CD4-positive, CD25-positive, alpha-beta regulatory T cell (primary cell): ENCODE data around the gene CPSF4. TPM values are rescaled to one million over a fixed set of nuclear protein-coding genes. Genes with fewer than 3 reads are reported as not detected.

ENCODE experiments used
- ATAC-seq, 2 donors: fragments of 150-1000 bp; cut with Tn5 transposase; one replicate each; pipeline ENCODE4 v1.10.0; 2021; ENCODE audit warnings: low read depth in 2 of 2, moderate number of reproducible peaks in 2 of 2, moderate library complexity in 1 of 2
- DNase-seq, 3 donors: peaks; one replicate each; pipeline versions ENCODE4 v3.0.0 to v3.0.0-alpha.2; 2012 to 2022; ENCODE audit warnings: mixed read lengths in 1 of 3
- H3K27ac ChIP-seq: one replicate; pipeline ENCODE4 v1.7.0; 2013; ENCODE audit warnings: mild to moderate bottlenecking, low read length; ENCODE audit not compliant: insufficient read depth, poor library complexity, severe bottlenecking
- H3K27me3 ChIP-seq: one replicate; pipeline ENCODE4 v1.7.0; 2013; ENCODE audit warnings: low read length; ENCODE audit not compliant: control insufficient read depth, insufficient read depth
- H3K36me3 ChIP-seq: one replicate; pipeline ENCODE4 v1.7.0; 2013; ENCODE audit warnings: mild to moderate bottlenecking, low read length, moderate library complexity; ENCODE audit not compliant: control insufficient read depth, insufficient read depth
- H3K4me1 ChIP-seq: 2 replicates; pipeline ENCODE4 v1.7.0; 2013; ENCODE audit warnings: mild to moderate bottlenecking, low read length; ENCODE audit not compliant: insufficient read depth, control insufficient read depth, poor library complexity, severe bottlenecking
- H3K4me3 ChIP-seq: one replicate; pipeline ENCODE4 v1.7.0; 2013; ENCODE audit warnings: low read depth, mild to moderate bottlenecking, low read length, moderate library complexity
- H3K9me3 ChIP-seq, 2 experiments: 1 replicate in 1 of 2; 2 replicates in 1 of 2; pipeline ENCODE4 v1.7.0; 2013; ENCODE audit warnings: low read length in 2 of 2, mild to moderate bottlenecking in 1 of 2, moderate library complexity in 1 of 2; ENCODE audit not compliant: control insufficient read depth in 2 of 2
- H3K27ac Mint-ChIP-seq, 3 donors: one replicate each; pipeline ENCODE4 v1.8.0; 2020 to 2022; ENCODE audit warnings: mild to moderate bottlenecking in 3 of 3, mixed read lengths in 3 of 3, moderate library complexity in 2 of 3
- H3K27me3 Mint-ChIP-seq: one replicate; pipeline ENCODE4 v1.8.0; 2022; ENCODE audit warnings: mild to moderate bottlenecking, mixed read lengths
- H3K36me3 Mint-ChIP-seq: one replicate; pipeline ENCODE4 v1.8.0; 2020; ENCODE audit warnings: mixed read lengths
- H3K4me1 Mint-ChIP-seq, 4 donors: one replicate each; pipeline ENCODE4 v1.8.0; 2020 to 2022; ENCODE audit warnings: mixed read lengths in 4 of 4, mild to moderate bottlenecking in 1 of 4
- H3K4me3 Mint-ChIP-seq, 4 donors: one replicate each; pipeline ENCODE4 v1.8.0; 2020 to 2022; ENCODE audit warnings: mild to moderate bottlenecking in 4 of 4, mixed read lengths in 4 of 4, moderate library complexity in 3 of 4
- H3K9me3 Mint-ChIP-seq, 7 donors: one replicate each; pipeline ENCODE4 v1.8.0; 2020 to 2022; ENCODE audit warnings: mixed read lengths in 7 of 7, mild to moderate bottlenecking in 3 of 7, moderate library complexity in 2 of 7
- polyA plus RNA-seq, 4 donors: library from polyadenylated mRNA; unstranded; fragments of 300-500 nt; fragmentation: Illumina TruSeq; gene quantifications; one replicate each; pipeline ENCODE4 v1.2.3, GENCODE V29; 2021
- total RNA-seq: library from RNA; stranded (reverse); gene quantifications from one replicate; pipeline ENCODE4 v1.2.3, GENCODE V29; 2022

Gene CPSF4
- total and polyA plus RNA-seq, 5 donors from 2014 or later: 19.4 to 43.7 (median 24.1) TPM

DNA sequence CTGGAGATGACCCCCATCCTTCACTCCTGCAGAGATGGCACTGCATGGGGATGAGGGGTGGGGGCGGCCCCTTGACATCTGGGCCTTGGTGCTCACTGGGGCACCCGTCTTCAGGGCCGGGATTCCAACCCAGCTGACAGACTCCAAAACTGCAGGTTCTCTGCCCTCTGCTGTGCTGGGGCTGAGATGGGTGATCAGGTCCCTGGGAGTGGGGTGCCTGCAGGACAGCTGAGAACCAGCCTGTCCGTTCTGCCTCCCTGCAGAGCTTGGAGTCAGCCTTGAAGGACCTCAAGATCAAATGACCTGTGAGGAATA, 44.6 kb upstream of the CPSF4 start:
- DNase-seq: no peak
- Mint-ChIP-seq H3K27me3 (no peaks in the 10 kb centered on the region), H3K4me1 (peaks cover 0 to 39% (median 8%) of the 10 kb centered on the region in 4 donors), H3K9me3 (peaks cover 0 to 2% (median 0%) of the 10 kb centered on the region in 7 donors), H3K27ac (peak overlapping the region; percentile 20 to 97 (median 75)), H3K4me3 (peak overlapping the region in 2 of 4 donors; percentile 47 to 88), H3K36me3 (peaks cover 21% of the 10 kb centered on the region)
- Histone ChIP-seq H3K36me3 (peaks cover 68% of the 10 kb centered on the region), H3K9me3 (no peaks in the 10 kb centered on the region), H3K4me1 (peaks cover 21% of the 10 kb centered on the region), H3K4me3 (no peak overlapping the region), H3K27ac (peak overlapping the region; percentile 74), H3K27me3 (no peaks in the 10 kb centered on the region)
- ATAC-seq: no peak

DNA sequence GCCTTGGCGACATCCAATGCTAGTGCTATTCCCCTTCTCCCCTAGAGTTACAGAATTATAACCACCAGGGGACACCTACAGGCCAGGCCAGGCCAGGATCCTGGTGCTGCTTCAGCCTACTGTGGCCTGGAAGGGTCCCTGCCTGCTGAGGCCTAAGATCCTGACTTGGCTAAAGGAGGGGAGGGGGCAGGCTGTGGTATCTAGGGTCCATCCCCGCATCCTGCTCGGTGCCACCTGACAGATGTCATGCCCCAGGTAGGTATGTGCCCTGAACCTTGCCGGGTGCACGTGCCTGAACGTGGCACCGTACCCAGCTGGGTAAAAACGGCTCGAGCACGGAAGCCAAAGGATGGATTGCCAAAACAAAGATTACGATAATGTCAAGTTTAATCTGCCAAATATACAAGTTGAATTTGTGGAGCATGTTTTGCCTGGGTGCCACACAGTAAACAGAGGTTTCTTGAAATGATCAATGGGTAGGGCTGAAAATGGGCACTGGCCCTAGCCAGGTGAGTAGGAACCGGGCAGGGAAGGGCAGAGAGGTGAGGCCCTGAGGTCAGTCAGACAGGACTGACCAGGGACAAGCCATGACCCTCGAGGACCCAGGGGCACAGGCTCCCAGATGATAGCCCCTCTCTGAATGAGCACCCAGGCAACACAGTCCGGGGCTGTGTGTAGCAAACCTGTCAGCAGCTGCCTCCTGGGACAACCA, 43.0 kb upstream of the CPSF4 start:
- Histone ChIP-seq H3K9me3 (no peaks in the 10 kb centered on the region), H3K27me3 (no peaks in the 10 kb centered on the region), H3K4me1 (peaks cover 21% of the 10 kb centered on the region), H3K27ac (no peak overlapping the region), H3K36me3 (peaks cover 65% of the 10 kb centered on the region), H3K4me3 (no peak overlapping the region)
- peaks cover 0 to 39% (median 8%) of the 10 kb centered on the region in 4 donors for H3K4me1 Mint-ChIP-seq
- H3K9me3 Mint-ChIP-seq: peaks cover 0 to 2% (median 0%) of the 10 kb centered on the region in 7 donors
- DNase-seq: no peak
- no peak for ATAC-seq
- H3K36me3 Mint-ChIP-seq: peaks cover 24% of the 10 kb centered on the region
- H3K27ac Mint-ChIP-seq: peak overlapping the region; percentile 11 to 77 (median 32)
- H3K4me3 Mint-ChIP-seq: no peak overlapping the region
- H3K27me3 Mint-ChIP-seq: no peaks in the 10 kb centered on the region

DNA sequence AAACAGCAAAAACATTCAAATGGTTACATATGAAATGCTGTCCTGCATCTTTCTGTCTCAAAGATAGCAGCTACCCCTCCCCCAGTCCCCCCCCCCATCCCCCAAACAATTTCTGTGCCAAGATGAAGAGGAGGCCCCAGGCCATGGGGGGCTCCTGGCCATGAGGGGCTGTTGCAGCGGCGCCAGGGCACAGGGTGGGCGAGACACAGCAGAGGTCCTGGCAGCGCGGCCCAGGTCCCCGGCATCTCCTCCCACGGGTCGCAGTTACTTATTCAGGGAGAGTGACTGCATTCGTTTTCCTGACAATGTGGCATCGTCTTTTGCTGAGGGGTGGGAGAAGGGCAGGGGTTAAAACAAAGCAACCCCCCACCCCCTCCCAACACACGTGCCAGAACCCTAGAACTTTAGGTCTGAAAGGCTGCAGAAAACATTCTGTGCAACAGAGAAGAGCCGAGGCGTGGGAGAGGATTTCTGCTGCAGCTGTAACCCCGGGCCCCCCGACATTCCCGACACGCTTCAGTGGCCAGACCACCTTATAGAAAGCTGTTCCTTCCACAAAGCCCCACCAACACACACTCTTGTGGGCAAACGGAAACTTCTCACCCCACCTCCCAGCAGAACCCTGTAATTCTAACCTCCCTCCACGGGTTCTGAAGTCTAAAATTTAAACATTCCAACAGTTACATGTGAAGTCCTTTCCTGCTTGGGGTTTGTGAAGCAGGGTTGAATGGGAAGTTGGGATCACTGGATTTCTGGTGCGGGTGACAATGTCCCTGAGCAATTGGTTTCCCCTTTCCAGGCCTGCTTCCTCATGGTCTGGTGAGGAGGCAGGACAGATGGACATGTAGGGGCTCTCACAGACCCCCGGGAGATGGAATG, 42.1 kb upstream of the CPSF4 start:
- peaks cover 0 to 44% (median 10%) of the 10 kb centered on the region in 4 donors for H3K4me1 Mint-ChIP-seq
- Histone ChIP-seq H3K9me3 (no peaks in the 10 kb centered on the region), H3K36me3 (peaks cover 61% of the 10 kb centered on the region), H3K27me3 (no peaks in the 10 kb centered on the region), H3K27ac (no peak overlapping the region), H3K4me3 (no peak overlapping the region), H3K4me1 (peaks cover 21% of the 10 kb centered on the region)
- ATAC-seq: no peak
- peak overlapping the region in 1 of 3 donors; percentile 20 for H3K27ac Mint-ChIP-seq
- peaks cover 25% of the 10 kb centered on the region for H3K36me3 Mint-ChIP-seq
- H3K27me3 Mint-ChIP-seq: no peaks in the 10 kb centered on the region
- no peak for DNase-seq
- H3K9me3 Mint-ChIP-seq: peaks cover 0 to 2% (median 0%) of the 10 kb centered on the region in 7 donors
- no peak overlapping the region for H3K4me3 Mint-ChIP-seq

DNA sequence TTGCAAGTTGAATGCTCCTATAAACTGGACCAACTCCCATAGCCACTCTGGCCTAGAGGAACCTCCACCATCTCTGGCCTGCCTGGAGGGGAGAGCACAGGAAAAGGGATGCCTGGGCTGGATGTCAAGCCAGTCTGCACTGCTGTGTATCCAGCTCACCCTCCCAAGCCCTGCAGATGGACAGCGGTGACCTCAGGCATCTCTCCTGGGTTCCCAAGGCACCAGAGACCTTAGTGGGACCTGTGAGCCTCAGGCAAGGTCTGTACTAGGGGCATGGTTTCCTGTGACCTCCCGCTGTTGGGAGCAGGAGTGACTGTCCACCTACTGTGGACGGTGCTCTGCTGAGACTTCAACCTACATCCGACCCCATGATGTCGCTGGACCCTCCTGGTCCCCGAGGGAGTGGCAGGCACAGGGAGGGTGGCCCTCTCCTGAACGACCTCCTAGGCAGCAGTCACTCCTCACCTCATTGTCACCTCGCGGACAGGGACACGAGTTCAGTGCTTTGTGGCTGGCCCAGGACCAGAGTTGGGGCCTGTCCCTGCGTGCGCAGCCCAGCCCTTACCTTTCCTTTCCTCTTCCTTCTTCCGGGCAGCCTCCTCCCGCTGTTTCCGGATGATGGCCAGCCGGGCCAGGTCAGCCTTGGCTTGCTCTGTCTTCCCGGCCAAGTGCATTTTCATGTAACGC, 41.3 kb upstream of the CPSF4 start:
- no peaks in the 10 kb centered on the region for H3K9me3 ChIP-seq
- Mint-ChIP-seq H3K9me3 (peaks cover 0 to 2% (median 0%) of the 10 kb centered on the region in 7 donors), H3K4me1 (peaks cover 0 to 41% (median 10%) of the 10 kb centered on the region in 4 donors), H3K27me3 (no peaks in the 10 kb centered on the region), H3K27ac (peak overlapping the region in 1 of 3 donors; percentile 85), H3K4me3 (peak overlapping the region in 2 of 4 donors; percentile 38 to 45), H3K36me3 (peaks cover 25% of the 10 kb centered on the region)
- H3K27ac ChIP-seq: no peak overlapping the region
- DNase-seq: no peak
- peaks cover 18% of the 10 kb centered on the region for H3K4me1 ChIP-seq
- H3K36me3 ChIP-seq: peaks cover 63% of the 10 kb centered on the region
- H3K27me3 ChIP-seq: no peaks in the 10 kb centered on the region
- no peak for ATAC-seq
- no peak overlapping the region for H3K4me3 ChIP-seq

DNA sequence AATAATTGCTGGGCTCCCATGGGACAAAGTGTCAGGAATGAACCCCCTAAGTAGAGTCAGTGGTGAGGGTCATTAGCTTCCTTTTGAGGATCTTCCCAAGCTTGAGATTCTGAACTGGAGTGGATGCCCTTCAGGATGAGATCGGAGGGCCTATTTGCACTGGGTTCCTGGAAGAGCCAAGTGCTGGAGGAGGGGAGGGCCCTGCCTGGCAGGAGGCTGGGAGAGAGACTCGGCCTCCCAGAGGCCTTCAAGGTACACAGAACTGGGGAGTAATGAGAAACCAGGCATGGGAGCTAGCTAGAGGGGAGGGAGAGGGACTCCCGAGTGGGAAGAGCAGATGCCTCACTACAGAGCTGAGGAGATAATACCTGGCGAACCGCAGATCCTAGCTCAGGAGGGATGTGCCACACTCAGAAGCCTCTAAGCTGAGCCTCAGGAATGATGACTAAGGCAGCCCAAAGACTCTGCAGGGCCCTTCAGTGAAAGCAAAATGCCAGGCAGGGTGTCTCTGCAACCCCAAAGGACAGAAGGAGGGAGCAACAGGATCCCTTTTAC, 39.8 kb upstream of the CPSF4 start:
- peaks cover 35% of the 10 kb centered on the region for H3K36me3 Mint-ChIP-seq
- Histone ChIP-seq H3K27me3 (no peaks in the 10 kb centered on the region), H3K27ac (peak overlapping the region; percentile 41), H3K4me1 (peaks cover 3% of the 10 kb centered on the region), H3K4me3 (no peak overlapping the region), H3K9me3 (no peaks in the 10 kb centered on the region), H3K36me3 (peaks cover 70% of the 10 kb centered on the region)
- ATAC-seq (no peak), DNase-seq (no peak)
- peak overlapping the region; percentile 50 to 92 (median 80) for H3K27ac Mint-ChIP-seq
- H3K4me3 Mint-ChIP-seq: peak overlapping the region in 1 of 4 donors; percentile 45
- peaks cover 0 to 2% (median 0%) of the 10 kb centered on the region in 7 donors for H3K9me3 Mint-ChIP-seq
- H3K4me1 Mint-ChIP-seq: peaks cover 0 to 34% (median 13%) of the 10 kb centered on the region in 4 donors
- H3K27me3 Mint-ChIP-seq: no peaks in the 10 kb centered on the region

DNA sequence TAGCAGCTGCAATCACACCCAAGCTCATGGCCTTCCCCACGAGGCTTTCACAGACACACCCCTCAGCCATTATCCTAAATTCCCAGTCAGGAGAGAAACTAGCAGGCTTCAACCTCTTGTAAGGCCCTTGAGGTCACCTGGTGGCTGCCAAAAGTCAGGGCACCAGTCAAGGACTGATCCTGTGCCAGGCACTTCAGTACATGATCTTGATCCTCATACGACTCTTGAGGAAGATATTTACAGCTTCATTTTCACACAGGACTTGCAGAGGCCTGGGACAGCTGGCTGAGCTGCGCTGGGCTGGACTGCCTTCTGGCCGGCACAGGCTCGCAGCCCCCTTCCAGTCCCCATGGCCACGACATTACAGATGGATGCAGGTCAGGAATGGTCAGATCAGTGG, 39.1 kb upstream of the CPSF4 start:
- Mint-ChIP-seq H3K27me3 (no peaks in the 10 kb centered on the region), H3K4me1 (peaks cover 0 to 32% (median 17%) of the 10 kb centered on the region in 4 donors), H3K27ac (peak overlapping the region; percentile 20 to 93 (median 50)), H3K9me3 (peaks cover 0 to 2% (median 0%) of the 10 kb centered on the region in 7 donors), H3K36me3 (peaks cover 36% of the 10 kb centered on the region), H3K4me3 (no peak overlapping the region)
- Histone ChIP-seq H3K4me3 (no peak overlapping the region), H3K27me3 (no peaks in the 10 kb centered on the region), H3K4me1 (no peaks in the 10 kb centered on the region), H3K9me3 (no peaks in the 10 kb centered on the region), H3K36me3 (peaks cover 70% of the 10 kb centered on the region), H3K27ac (peak overlapping the region; percentile 41)
- no peak for DNase-seq
- peak in 1 of 2 donors; percentile 23 for ATAC-seq

DNA sequence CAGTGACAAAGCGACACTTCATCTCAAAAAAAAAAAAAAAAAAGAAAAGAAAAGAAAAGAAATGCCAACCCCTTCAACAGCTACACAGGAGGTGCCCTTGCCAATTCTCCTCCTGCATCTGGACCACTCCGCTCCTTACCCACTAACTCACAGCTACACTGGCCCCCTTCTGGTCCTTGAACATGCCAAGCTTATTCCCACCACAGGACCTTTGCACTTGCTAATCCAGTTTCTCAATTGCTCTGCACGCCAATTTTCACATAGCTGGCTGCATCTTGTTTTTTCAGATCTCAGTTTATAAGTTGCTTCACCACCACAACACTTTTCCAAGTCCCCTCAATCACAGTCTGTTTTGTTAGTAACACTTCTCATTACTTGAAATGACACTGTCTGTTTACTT, 35.9 kb upstream of the CPSF4 start:
- peaks cover 6 to 50% (median 32%) of the 10 kb centered on the region in 4 donors for H3K4me1 Mint-ChIP-seq
- peaks cover 15% of the 10 kb centered on the region for H3K4me1 ChIP-seq
- no peaks in the 10 kb centered on the region for H3K27me3 ChIP-seq
- peak overlapping the region in 2 of 4 donors; percentile 3 to 75 for H3K4me3 Mint-ChIP-seq
- H3K4me3 ChIP-seq: no peak overlapping the region
- H3K9me3 ChIP-seq: no peaks in the 10 kb centered on the region
- no peak for ATAC-seq
- H3K27ac ChIP-seq: no peak overlapping the region
- DNase-seq: no peak
- peaks cover 0 to under 1% (median 0%) of the 10 kb centered on the region in 7 donors for H3K9me3 Mint-ChIP-seq
- H3K36me3 ChIP-seq: peaks cover 45% of the 10 kb centered on the region
- no peaks in the 10 kb centered on the region for H3K27me3 Mint-ChIP-seq
- peaks cover 30% of the 10 kb centered on the region for H3K36me3 Mint-ChIP-seq
- H3K27ac Mint-ChIP-seq: peak overlapping the region; percentile 27 to 77 (median 71)
